ACHN (cell line): ENCODE data around the gene TMEM81.

ENCODE experiments used
- DNase-seq: peaks from one replicate; pipeline ENCODE4 v3.0.0-alpha.2; 2015
- in situ Hi-C: cut with HindIII; loops from 2 replicates; pipeline ENCODE4 v1.10.0; 2017; ENCODE audit warnings: low sequenced_read_pairs, low pct_ligation_motif_present, low pct_unique_long_range_greater_than_20kb

TMEM81 gene

GRCh38 chr1:205084360-205084759 lies at the start of gene TMEM81:
TSS of gene TMEM81 (minus strand) at chr1:205084460. CDS start at chr1:205084320, 140 bp downstream.
- in situ Hi-C loops, result no loop called here
- no peak for DNase-seq

GRCh38 chr1:205133287-205133686 lies 49.0 kb upstream of the TMEM81 start:
- no peak for DNase-seq
- in situ Hi-C loops, result no loop called here

GRCh38 chr1:205129447-205130029 lies 45.3 kb upstream of the TMEM81 start:
- in situ Hi-C loops, result no loop called here
- no peak for DNase-seq

- in situ Hi-C loops, result no loop called here
- no peak for DNase-seq
Observed at GRCh38 chr1:205128050-205128449, 43.8 kb upstream of the TMEM81 start.

GRCh38 chr1:205127646-205128045 lies 43.4 kb upstream of the TMEM81 start:
- in situ Hi-C loops, result no loop called here
- no peak for DNase-seq

GRCh38 chr1:205124726-205125125 lies 40.5 kb upstream of the TMEM81 start:
- in situ Hi-C loops, result no loop called here

GRCh38 chr1:205122489-205122882 lies 38.2 kb upstream of the TMEM81 start:
- in situ Hi-C loops, result no loop called here
- no peak for DNase-seq

More at GRCh38 chr1:205124726-205125125, 40.5 kb upstream of the TMEM81 start:
- no peak for DNase-seq

GRCh38 chr1:205121660-205122488 lies 37.6 kb upstream of the TMEM81 start, which contains the start of gene RBBP5:
TSS of gene RBBP5 (minus strand) at chr1:205121978. CDS start at chr1:205121873, 105 bp downstream.
- DNase-seq, result peak; percentile 99
- in situ Hi-C loops, result no loop called here

GRCh38 chr1:205118752-205119151 lies 34.5 kb upstream of the TMEM81 start:
- in situ Hi-C loops, result no loop called here
- no peak for DNase-seq

- in situ Hi-C loops, result no loop called here
- no peak for DNase-seq
Observed at GRCh38 chr1:205111354-205111753, 27.1 kb upstream of the TMEM81 start.

GRCh38 chr1:205109711-205110110 lies 25.5 kb upstream of the TMEM81 start:
- DNase-seq, result no peak
- in situ Hi-C loops, result no loop called here

- in situ Hi-C loops, result no loop called here
- no peak for DNase-seq
Observed at GRCh38 chr1:205109269-205109668, 25.0 kb upstream of the TMEM81 start.

GRCh38 chr1:205108464-205108863 lies 24.2 kb upstream of the TMEM81 start:
- in situ Hi-C loops, result no loop called here
- no peak for DNase-seq

GRCh38 chr1:205107327-205107726 lies 23.1 kb upstream of the TMEM81 start:
- DNase-seq, result no peak
- in situ Hi-C loops, result no loop called here

- no peak for DNase-seq
- in situ Hi-C loops, result no loop called here
Observed at GRCh38 chr1:205102404-205102803, 18.1 kb upstream of the TMEM81 start.

GRCh38 chr1:205098242-205098641 lies 14.0 kb upstream of the TMEM81 start:
- in situ Hi-C loops, result no loop called here
- no peak for DNase-seq

- no peak for DNase-seq
- in situ Hi-C loops, result no loop called here
Observed at GRCh38 chr1:205095422-205095821, 11.2 kb upstream of the TMEM81 start.

GRCh38 chr1:205091043-205091740 lies 6.9 kb upstream of the TMEM81 start:
- DNase-seq, result no peak
- in situ Hi-C loops, result no loop called here

GRCh38 chr1:205088341-205088740 lies 4.1 kb upstream of the TMEM81 start:
- in situ Hi-C loops, result no loop called here

More at GRCh38 chr1:205088341-205088740, 4.1 kb upstream of the TMEM81 start:
- no peak for DNase-seq
